ENCODE data around the gene APRT. TPM values are rescaled to one million over a fixed set of nuclear protein-coding genes. Genes with fewer than 3 reads are reported as not detected.

The APRT gene
- total and polyA plus RNA-seq, 2 of the 8 experiments (the other 6 are each of a cell fraction or from before 2014, with no cell fraction given): 221 to 267 TPM

DNA sequence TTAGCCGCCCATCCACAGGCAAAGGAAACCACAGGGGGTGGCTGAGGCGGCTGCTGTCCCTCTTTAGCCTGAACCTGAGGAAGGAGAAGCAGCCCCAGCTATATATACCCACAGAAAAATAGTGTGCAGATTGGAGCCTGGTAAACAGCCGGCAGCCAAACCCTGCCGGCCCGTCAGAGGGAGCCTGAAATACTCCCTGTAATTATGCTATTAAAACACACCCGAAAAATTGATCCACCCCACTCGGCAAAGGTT is 33.5 kb downstream of the APRT start:
- ChIA-PET CTCF (ENCODE audit: partially characterized antibody) (interaction anchor here (0.7 to 7.4 kb wide), 8 partner anchors 10 to 105 kb away, joined by 3 to 94 read pairs (median 5); no protein-coding TSS in a partner anchor), POLR2A (ENCODE audit: partially characterized antibody) (interaction anchor here (1.7 to 4.7 kb wide), 3 partner anchors 10 to 15 kb away, joined by 6 to 16 read pairs (median 10); no protein-coding TSS in a partner anchor)
- no peak overlapping the region for H3K23ac ChIP-seq (ENCODE audit: insufficient read length)
- no peak overlapping the region for H3K18ac ChIP-seq (ENCODE audit: extremely low read depth, low read length)
- FAIRE-seq (no peak), DNase-seq (ENCODE audit: low read depth in 1 of 2, low spot score in 2 of 2) (no peak)
- no peak overlapping the region for H2BK15ac ChIP-seq (ENCODE audit: low read length)
- H3K4ac ChIP-seq (replicated peaks; ENCODE audit: insufficient read length, low read depth, low read length): no peak overlapping the region
- no peak overlapping the region for H3K4me3 ChIP-seq (ENCODE audit: extremely low read depth in 1 of 4, insufficient read depth in 2 of 4, low read depth in 3 of 4, low read length in 4 of 4)
- no peak overlapping the region for H2AFZ ChIP-seq (ENCODE audit: low read length)
- no peak overlapping the region for H3K4me2 ChIP-seq (ENCODE audit: insufficient read depth in 1 of 2, low read depth in 2 of 2, low read length in 2 of 2)
- peak overlapping the region; percentile 75; the same call in 1 of the 2 replicates for H2BK12ac ChIP-seq (ENCODE audit: low read depth, low read length)
- H3K27ac ChIP-seq (ENCODE audit: low read depth, low read length): no peak overlapping the region
- no peak overlapping the region for H4K5ac ChIP-seq (ENCODE audit: insufficient read length, low read depth, low read length)
- H3K14ac ChIP-seq (ENCODE audit: insufficient read length): no peak overlapping the region
- no peak overlapping the region for H2BK120ac ChIP-seq (replicated peaks; ENCODE audit: low read depth, low read length)
- peaks cover 4% of the 10 kb centered on the region; the same call in 1 of the 2 replicates for H3K79me1 ChIP-seq (ENCODE audit: low read depth, low read length)
- H4K20me1 ChIP-seq (replicated peaks in 1 of 2; ENCODE audit: control insufficient read depth in 1 of 2, insufficient read depth in 2 of 2, low read length in 2 of 2): peaks cover 2 to 6% of the 10 kb centered on the region in 2 experiments
- H3K79me2 ChIP-seq (ENCODE audit: control insufficient read depth in 1 of 2, insufficient read depth in 2 of 2, low read length in 2 of 2): peaks cover 0 to 27% of the 10 kb centered on the region in 2 experiments; a peak in 1 of 4 replicates
- WGBS, 2 experiments (ENCODE audit: extremely low coverage in 1 of 2, insufficient coverage in 1 of 2, insufficient read length in 1 of 2, insufficient replicate concordance in 2 of 2, low coverage in 1 of 2, low lambda C conversion rate in 2 of 2, missing lambda C conversion rate in 1 of 2): 74% methylated on average over 7 of the region's 7 CpGs; no CpG with 5 or more reads in 1 of the 2 experiments
- H3K56ac ChIP-seq (replicated peaks; ENCODE audit: insufficient read length, low read depth, low read length): no peak overlapping the region
- H3K4me1 ChIP-seq (replicated peaks in 1 of 4; ENCODE audit: control insufficient read depth in 3 of 4, insufficient read depth in 4 of 4, low read length in 3 of 4): peaks cover 2 to 21% (median 12%) of the 10 kb centered on the region in 4 experiments
- no peaks in the 10 kb centered on the region for H3K36me3 ChIP-seq (ENCODE audit: control insufficient read depth in 2 of 4, insufficient read depth in 4 of 4, low read length in 3 of 4)
- no peak overlapping the region for H4K91ac ChIP-seq (replicated peaks; ENCODE audit: insufficient read length, low read length)
- no peak overlapping the region for H2BK20ac ChIP-seq (ENCODE audit: low read length)
- 0 out of 2 replicates have a peak overlapping the region, but pooled peaks have one; percentile 24 for H2BK5ac ChIP-seq (ENCODE audit: low read depth, low read length)
- no peak overlapping the region for H2AK5ac ChIP-seq (ENCODE audit: low read depth, low read length)
- H3K9ac ChIP-seq (replicated peaks in 1 of 4; ENCODE audit: extremely low read depth in 1 of 4, low read depth in 3 of 4, low read length in 3 of 4): no peak overlapping the region
- H3K9me3 ChIP-seq (ENCODE audit: insufficient read depth in 2 of 2, low read depth in 1 of 2, low read length in 1 of 2): no peaks in the 10 kb centered on the region
- H4K8ac ChIP-seq (ENCODE audit: extremely low read depth, insufficient read depth, low read length): peak overlapping the region; percentile 75; the same call in 1 of the 2 replicates
- no peaks in the 10 kb centered on the region; the same call in 1 of the 2 replicates for H3K23me2 ChIP-seq (ENCODE audit: low read depth, low read length)
- H3K27me3 ChIP-seq (replicated peaks in 1 of 4; ENCODE audit: control insufficient read depth in 3 of 4, extremely low read depth in 1 of 4, insufficient read depth in 3 of 4, low read length in 3 of 4): no peaks in the 10 kb centered on the region
- TF ChIP-seq, protein P1, sequence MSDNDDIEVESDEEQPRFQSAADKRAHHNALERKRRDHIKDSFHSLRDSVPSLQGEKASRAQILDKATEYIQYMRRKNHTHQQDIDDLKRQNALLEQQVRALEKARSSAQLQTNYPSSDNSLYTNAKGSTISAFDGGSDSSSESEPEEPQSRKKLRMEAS (IDR thresholded peaks at IDR 0.05): no peak
- TF ChIP-seq, protein P2, sequence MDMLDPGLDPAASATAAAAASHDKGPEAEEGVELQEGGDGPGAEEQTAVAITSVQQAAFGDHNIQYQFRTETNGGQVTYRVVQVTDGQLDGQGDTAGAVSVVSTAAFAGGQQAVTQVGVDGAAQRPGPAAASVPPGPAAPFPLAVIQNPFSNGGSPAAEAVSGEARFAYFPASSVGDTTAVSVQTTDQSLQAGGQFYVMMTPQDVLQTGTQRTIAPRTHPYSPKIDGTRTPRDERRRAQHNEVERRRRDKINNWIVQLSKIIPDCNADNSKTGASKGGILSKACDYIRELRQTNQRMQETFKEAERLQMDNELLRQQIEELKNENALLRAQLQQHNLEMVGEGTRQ (IDR thresholded peaks at IDR 0.05; ENCODE audit: low read length): no peak
- TF ChIP-seq SP1 (IDR thresholded peaks at IDR 0.05; ENCODE audit: low read depth, low read length) (no peak), KDM1A (IDR thresholded peaks at IDR 0.05; ENCODE audit: borderline replicate concordance, low read length) (no peak), RAD21 (IDR thresholded peaks at IDR 0.05 in 1 of 2, conservative IDR thresholded peaks at IDR 0.05 in 1 of 2; ENCODE audit: low read depth in 2 of 2, low read length in 2 of 2) (no peak), JUN (IDR thresholded peaks at IDR 0.05; ENCODE audit: low read depth, low read length) (no peak), SIRT6 (IDR thresholded peaks at IDR 0.05; ENCODE audit: low read length) (no peak), SAP30 (IDR thresholded peaks at IDR 0.05; ENCODE audit: insufficient read depth, insufficient replicate concordance, low read length) (no peak), NANOG (IDR thresholded peaks at IDR 0.05; ENCODE audit: insufficient read depth, low read depth, low read length, poor library complexity, severe bottlenecking) (no peak), TAF1 (IDR thresholded peaks at IDR 0.05; ENCODE audit: low read depth, low read length) (no peak), SIN3A (conservative IDR thresholded peaks at IDR 0.05 in 1 of 2, IDR thresholded peaks at IDR 0.05 in 1 of 2; ENCODE audit: low read depth in 1 of 2, low read length in 2 of 2) (no peak)

All from H1 (cell line).